Gastrocnemius medialis (tissue), 4 donors: ENCODE data around the gene DPRX. TPM values are rescaled to one million over a fixed set of nuclear protein-coding genes. Genes with fewer than 3 reads are reported as not detected.

Experiments used
- ATAC-seq, 2 donors: fragments of 150-250 bp; one replicate each; pipeline ENCODE4 v1.9.1; 2016
- DNase-seq, 2 donors: peaks; one replicate each; pipeline ENCODE4 v3.0.0-alpha.2; 2019
- H3K27ac ChIP-seq, 4 donors: fragments of 200-600 bp; sonication (generic); 1 replicate in 1 of 4; 2 replicates in 3 of 4; pipeline ENCODE4 v1.5.1; 2016 to 2018; ENCODE audit warnings: mild to moderate bottlenecking in 2 of 4, moderate library complexity in 1 of 4
- H3K27me3 ChIP-seq, 3 donors: fragments of 200-600 bp; sonication (generic) in 2 of 3; 1 replicate in 1 of 3; 2 replicates in 2 of 3; pipeline versions ENCODE4 v1.5.1 to v1.6.0; 2016 to 2019; ENCODE audit warnings: mild to moderate bottlenecking in 1 of 3, moderate library complexity in 1 of 3
- H3K36me3 ChIP-seq, 2 donors: fragments of 200-600 bp; sonication (generic) in 1 of 2; one replicate each; pipeline ENCODE4 v1.5.1; 2017 to 2018
- H3K4me1 ChIP-seq, 2 donors: fragments of 200-600 bp; sonication (generic) in 1 of 2; one replicate each; pipeline ENCODE4 v1.5.1; 2016 to 2017; ENCODE audit warnings: mild to moderate bottlenecking in 2 of 2
- H3K4me3 ChIP-seq, 4 donors: fragments of 200-600 bp; sonication (generic) in 3 of 4; 1 replicate in 1 of 4; 2 replicates in 3 of 4; pipeline ENCODE4 v1.5.1; 2016 to 2019; ENCODE audit warnings: mild to moderate bottlenecking in 2 of 4
- H3K9me3 ChIP-seq, 3 donors: fragments of 200-600 bp; sonication (generic) in 2 of 3; 1 replicate in 1 of 3; 2 replicates in 2 of 3; pipeline ENCODE4 v1.5.1; 2016 to 2019
- CTCF ChIP-seq, 5 experiments: fragments of 450-650 bp in 3 of 5; fragments of 200-600 bp in 2 of 5; sonication (generic) in 2 of 5; IDR thresholded peaks in 4 of 5; conservative IDR thresholded peaks in 1 of 5; 1 replicate in 4 of 5; 2 replicates in 1 of 5; pipeline ENCODE4 v1.5.1; 2016 to 2019; ENCODE audit warnings: antibody characterized with exemption in 5 of 5, mild to moderate bottlenecking in 3 of 5, moderate library complexity in 3 of 5
- POLR2A ChIP-seq, 2 donors: fragments of 450-650 bp; IDR thresholded peaks; one replicate each; pipeline ENCODE4 v1.6.1; 2017; ENCODE audit warnings: antibody characterized with exemption in 2 of 2, mild to moderate bottlenecking in 2 of 2, moderate library complexity in 2 of 2
- in situ Hi-C, 4 donors: fragments of 200-750 bp; cut with MboI; loops; one replicate each; pipeline versions ENCODE4 v1.15.0 to v1.8.0; 2017; ENCODE audit warnings: low sequenced_read_pairs in 4 of 4
- intact Hi-C: fragments of 100-400 bp; cut with DNase I; formaldehyde crosslinking; loops from one replicate; pipeline ENCODE4 v1.15.1; 2023; ENCODE audit warnings: low total_unique reads
- total RNA-seq, 4 donors: library from RNA; depleted of rRNA; stranded (reverse); fragments of >200 nt; gene quantifications; one replicate each; pipeline versions ENCODE4 v1.1.0 to v1.2.3, GENCODE V29; 2016

DPRX gene
- total RNA-seq, 4 donors from 2014 or later: 3.0 TPM; not detected in 3

- Histone ChIP-seq H3K27me3 (no peaks in the 10 kb centered on the region), H3K36me3 (no peaks in the 10 kb centered on the region), H3K27ac (peak overlapping the region in 1 of 4 donors; percentile 33), H3K4me3 (no peak overlapping the region), H3K4me1 (no peaks in the 10 kb centered on the region), H3K9me3 (no peaks in the 10 kb centered on the region)
- no peak for TF ChIP-seq CTCF (IDR thresholded peaks at IDR 0.05 in 4 of 5, conservative IDR thresholded peaks at IDR 0.05 in 1 of 5)
- TF ChIP-seq POLR2A (IDR thresholded peaks at IDR 0.05): no peak
- in situ Hi-C loops (no loop called here), intact Hi-C loops (no loop called here)
- ATAC-seq (no peak), DNase-seq (no peak)
Measured at GRCh38 chr19:53621885-53622740, 9.7 kb upstream of the DPRX start.

GRCh38 chr19:53624771-53625545 lies 6.8 kb upstream of the DPRX start:
- in situ Hi-C loops (no loop called here), intact Hi-C loops (no loop called here)
- H3K27me3 ChIP-seq: no peaks in the 10 kb centered on the region
- no peak overlapping the region for H3K27ac ChIP-seq
- H3K4me1 ChIP-seq: no peaks in the 10 kb centered on the region
- DNase-seq: no peak
- TF ChIP-seq CTCF (IDR thresholded peaks at IDR 0.05 in 4 of 5, conservative IDR thresholded peaks at IDR 0.05 in 1 of 5) (no peak), POLR2A (IDR thresholded peaks at IDR 0.05) (no peak)
- no peak overlapping the region for H3K4me3 ChIP-seq
- no peaks in the 10 kb centered on the region for H3K9me3 ChIP-seq
- no peaks in the 10 kb centered on the region for H3K36me3 ChIP-seq
- no peak for ATAC-seq

GRCh38 chr19:53626486-53626885 lies 5.3 kb upstream of the DPRX start:
- Histone ChIP-seq H3K27ac (no peak overlapping the region), H3K9me3 (no peaks in the 10 kb centered on the region), H3K36me3 (no peaks in the 10 kb centered on the region), H3K4me1 (no peaks in the 10 kb centered on the region), H3K4me3 (no peak overlapping the region), H3K27me3 (no peaks in the 10 kb centered on the region)
- no peak for DNase-seq
- in situ Hi-C loops: no loop called here
- intact Hi-C loops: no loop called here
- no peak for ATAC-seq
- no peak for TF ChIP-seq CTCF (IDR thresholded peaks at IDR 0.05 in 4 of 5, conservative IDR thresholded peaks at IDR 0.05 in 1 of 5)
- no peak for TF ChIP-seq POLR2A (IDR thresholded peaks at IDR 0.05)

- DNase-seq: no peak
- no peaks in the 10 kb centered on the region for H3K27me3 ChIP-seq
- intact Hi-C loops: no loop called here
- H3K27ac ChIP-seq: no peak overlapping the region
- no peaks in the 10 kb centered on the region for H3K9me3 ChIP-seq
- H3K36me3 ChIP-seq: no peaks in the 10 kb centered on the region
- no peak for ATAC-seq
- no peaks in the 10 kb centered on the region for H3K4me1 ChIP-seq
- no peak for TF ChIP-seq POLR2A (IDR thresholded peaks at IDR 0.05)
- TF ChIP-seq CTCF (IDR thresholded peaks at IDR 0.05 in 4 of 5, conservative IDR thresholded peaks at IDR 0.05 in 1 of 5): no peak
- H3K4me3 ChIP-seq: no peak overlapping the region
- in situ Hi-C loops: no loop called here
Measured at GRCh38 chr19:53626976-53627375, 4.8 kb upstream of the DPRX start.
